GM12891 (cell line): ENCODE results near the gene EIF4E2.

Source experiments
- POLR2A ChIP-seq: IDR thresholded peaks from 2 replicates; pipeline ENCODE4 v1.6.1; 2011; ENCODE audit warnings: low read depth, low read length, control low read depth
- POLR2AphosphoS5 ChIP-seq: IDR thresholded peaks from 2 replicates; pipeline ENCODE4 v1.6.1; 2011; ENCODE audit warnings: low read depth, low read length, control low read depth
- TAF1 ChIP-seq: IDR thresholded peaks from 2 replicates; pipeline ENCODE4 v1.6.1; 2011; ENCODE audit warnings: low read depth, low read length, control low read depth

DNA sequence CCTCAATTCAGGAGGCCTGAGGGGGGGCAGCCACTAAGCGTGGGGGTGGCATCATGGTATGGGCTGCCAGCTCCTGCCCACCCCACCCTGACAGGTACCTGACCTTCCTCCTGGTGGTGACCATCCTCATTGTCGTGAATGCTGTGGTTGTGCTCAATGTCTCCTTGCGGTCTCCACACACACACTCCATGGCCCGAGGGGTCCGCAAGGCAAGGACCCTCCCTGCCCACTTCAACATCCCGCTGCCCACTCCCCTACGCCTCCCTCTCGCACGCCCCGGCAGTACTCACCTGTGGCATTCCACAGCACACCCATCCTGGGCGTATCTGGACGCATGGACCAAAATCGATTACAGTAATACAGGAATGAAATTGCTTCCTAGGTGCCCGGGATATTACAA is 7.0 kb upstream of the EIF4E2 start:
- TF ChIP-seq POLR2A (no peak), POLR2AphosphoS5 (no peak), TAF1 (no peak)
